GM18519 (cell line): ENCODE data around the gene MTRF1L.

Experiments
- ATAC-seq: cut with Tn5 transposase; IDR thresholded peaks from one replicate; pipeline ENCODE4 v1.9.1; 2021; ENCODE audit warnings: mild to moderate bottlenecking, moderate library complexity; ENCODE audit not compliant: unreplicated experiment, low FRiP score

Gene MTRF1L, protein sequence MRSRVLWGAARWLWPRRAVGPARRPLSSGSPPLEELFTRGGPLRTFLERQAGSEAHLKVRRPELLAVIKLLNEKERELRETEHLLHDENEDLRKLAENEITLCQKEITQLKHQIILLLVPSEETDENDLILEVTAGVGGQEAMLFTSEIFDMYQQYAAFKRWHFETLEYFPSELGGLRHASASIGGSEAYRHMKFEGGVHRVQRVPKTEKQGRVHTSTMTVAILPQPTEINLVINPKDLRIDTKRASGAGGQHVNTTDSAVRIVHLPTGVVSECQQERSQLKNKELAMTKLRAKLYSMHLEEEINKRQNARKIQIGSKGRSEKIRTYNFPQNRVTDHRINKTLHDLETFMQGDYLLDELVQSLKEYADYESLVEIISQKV

DNA sequence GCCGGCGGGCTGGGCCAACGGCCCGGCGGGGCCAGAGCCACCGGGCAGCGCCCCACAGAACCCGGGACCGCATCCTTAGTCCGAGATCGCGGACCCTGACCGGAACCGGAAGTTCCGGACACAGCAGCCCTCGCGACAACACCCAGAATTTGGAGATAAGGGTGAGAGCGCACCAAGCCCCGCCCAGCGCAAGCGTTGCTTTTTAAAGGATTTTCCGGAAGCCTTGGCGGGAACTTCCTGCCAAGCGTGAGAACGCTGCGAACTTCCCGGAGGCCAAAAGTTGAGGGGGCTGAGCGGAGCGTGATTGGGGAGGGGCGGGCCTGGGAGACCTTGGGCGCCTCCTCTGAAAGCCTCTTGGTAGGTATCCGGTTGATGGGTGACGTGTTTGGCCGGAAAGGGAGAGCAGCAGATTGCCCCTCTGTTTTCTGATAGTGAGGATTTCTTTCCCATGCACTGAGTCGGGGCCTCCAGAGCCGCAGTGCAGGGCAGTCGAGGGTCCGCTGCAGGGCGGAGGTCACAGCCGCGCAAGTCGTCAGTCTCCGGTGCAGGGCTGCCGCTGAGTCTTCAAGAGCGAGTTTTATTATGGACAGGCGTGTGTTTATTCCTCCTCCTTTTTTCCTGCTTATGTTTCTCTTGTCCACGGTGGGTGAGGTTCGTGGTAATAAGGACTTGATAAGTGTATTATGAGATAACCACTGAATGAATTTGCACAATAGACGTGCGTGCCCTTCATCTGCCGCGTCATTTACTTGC is at the start of gene MTRF1L:
TSS of gene MTRF1L (minus strand) at position 97 of the 753 bp plus-strand sequence. CDS start at position 73, 24 bp downstream.
- peak; percentile 92 for ATAC-seq

- no peak for ATAC-seq
Measured at GRCh38 chr6:153051801-153052200, 49.3 kb upstream of the MTRF1L start.

GRCh38 chr6:153048631-153049030 is 46.1 kb upstream of the MTRF1L start:
- ATAC-seq: no peak

DNA sequence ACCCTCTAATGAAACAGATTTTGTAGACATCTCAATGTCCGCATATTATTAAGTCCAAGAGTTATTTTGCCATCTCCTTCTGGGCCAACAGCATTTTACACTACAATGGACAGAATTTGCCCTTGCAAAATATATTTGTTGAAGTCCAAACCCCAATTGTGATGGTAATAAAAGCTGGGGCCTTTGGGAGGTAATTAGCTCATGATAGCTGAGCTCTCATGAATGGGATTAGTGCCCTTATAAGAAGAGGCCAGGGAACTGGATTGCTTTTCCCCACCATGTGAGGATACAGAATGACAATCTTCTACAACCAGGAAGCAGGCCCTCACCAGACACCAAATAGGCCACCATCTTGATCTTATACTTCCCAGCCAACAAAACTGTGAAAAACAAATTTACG is 44.9 kb upstream of the MTRF1L start:
- no peak for ATAC-seq

DNA sequence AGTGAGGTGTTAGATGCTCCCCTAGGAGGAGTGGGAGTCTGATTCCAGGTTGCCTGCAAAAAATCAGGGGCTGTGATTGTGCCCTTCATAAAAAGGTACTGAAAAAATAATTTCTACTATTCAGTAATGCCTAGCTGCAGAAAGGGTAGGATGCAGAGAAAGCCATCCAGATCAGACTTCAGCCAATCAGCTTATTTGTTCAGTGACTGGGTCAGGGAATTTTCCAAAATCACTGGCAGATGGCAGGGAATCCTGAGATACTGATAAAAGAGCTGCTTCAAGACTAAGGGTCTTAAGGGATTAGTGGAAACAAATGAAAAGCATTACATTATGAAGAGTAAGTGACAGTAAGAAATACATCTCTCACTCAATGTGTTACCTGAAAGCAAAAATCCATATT is 42.8 kb upstream of the MTRF1L start:
- ATAC-seq: no peak

DNA sequence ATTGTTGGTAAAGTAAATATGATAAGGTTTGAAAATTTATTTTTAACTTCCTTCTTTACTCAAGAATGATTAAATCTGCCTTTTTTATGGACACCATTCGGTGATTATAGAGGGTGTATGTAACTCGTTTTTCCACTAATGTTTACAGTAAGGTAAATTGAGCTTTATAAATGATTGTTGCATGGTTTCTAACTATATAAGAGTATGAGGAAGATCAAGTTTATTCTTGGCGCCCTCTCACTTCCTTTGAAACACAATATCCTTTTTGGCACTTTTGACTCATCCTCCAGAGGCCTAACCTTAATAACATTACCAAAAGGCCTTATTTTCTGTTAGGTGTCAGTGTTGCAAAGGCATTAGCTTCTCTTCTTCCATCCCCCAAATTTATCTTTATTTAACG is 41.8 kb upstream of the MTRF1L start:
- ATAC-seq: no peak

DNA sequence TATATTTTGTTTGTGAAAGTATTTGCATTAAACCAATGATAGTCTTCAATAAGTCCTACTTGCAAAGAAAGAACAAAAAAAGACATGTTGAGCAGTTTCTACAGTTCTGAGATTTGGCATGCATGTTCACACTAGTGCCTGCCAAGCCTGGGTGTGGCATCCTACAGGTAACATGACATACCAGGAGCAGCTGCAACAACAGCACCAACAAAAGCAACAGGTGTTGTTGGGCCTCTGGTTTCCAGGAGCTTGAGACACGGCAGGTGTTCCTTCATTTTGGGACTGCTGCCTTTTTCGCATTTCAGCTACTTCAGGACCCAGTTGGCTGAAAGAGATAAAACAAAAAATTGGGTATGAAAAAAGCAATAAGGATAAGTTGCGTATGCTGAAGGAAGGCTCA is 41.2 kb upstream of the MTRF1L start:
- no peak for ATAC-seq

- ATAC-seq: no peak
Measured at GRCh38 chr6:153038378-153039057, 36.0 kb upstream of the MTRF1L start.

DNA sequence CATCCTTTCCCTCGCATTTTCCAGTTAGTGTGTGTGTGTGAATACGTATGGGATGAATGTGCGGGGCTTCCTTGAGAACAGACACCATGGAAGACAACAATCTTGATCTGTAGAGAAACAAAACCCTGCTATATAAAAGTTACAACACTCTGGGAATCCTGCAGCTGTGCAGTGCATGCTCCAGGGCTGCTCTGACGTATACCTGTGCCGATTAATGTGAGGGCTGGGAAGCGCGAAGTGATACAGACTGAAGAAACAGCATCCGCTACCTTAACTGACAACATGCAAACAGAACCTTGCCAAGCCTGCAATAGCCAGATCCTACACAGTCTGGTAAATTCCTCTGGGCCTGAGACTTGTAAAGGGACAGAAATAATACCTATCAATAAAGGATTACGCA is 31.6 kb upstream of the MTRF1L start:
- no peak for ATAC-seq

DNA sequence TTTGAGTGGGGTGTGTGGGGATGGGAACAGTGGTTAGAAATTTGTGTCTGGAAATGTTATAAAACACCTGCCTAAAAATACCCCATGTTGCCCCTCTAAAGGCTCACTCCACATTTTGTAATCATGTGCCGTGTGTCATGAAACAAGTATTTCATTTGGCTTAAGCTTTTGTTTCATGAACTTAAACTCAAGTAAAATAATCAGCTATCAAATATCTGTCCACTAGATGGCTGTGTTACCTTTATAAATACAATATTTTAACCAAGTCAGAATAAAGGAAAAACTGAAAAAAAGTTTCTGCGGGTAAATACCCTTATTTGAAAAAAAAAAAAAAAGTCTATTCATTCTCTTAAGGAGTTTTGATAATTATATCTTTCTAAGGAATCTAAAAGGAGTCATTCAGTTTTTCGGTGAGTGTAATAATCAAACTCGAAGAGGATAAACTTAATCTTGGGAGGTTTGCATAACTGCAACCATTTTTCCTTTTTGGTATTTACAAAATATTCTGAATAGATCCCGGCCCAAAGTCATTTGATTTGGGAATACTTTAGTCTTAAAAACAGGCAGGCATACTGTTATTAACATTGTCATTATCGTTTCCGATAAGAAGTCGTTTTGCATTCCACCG is 29.9 kb upstream of the MTRF1L start:
- no peak for ATAC-seq

DNA sequence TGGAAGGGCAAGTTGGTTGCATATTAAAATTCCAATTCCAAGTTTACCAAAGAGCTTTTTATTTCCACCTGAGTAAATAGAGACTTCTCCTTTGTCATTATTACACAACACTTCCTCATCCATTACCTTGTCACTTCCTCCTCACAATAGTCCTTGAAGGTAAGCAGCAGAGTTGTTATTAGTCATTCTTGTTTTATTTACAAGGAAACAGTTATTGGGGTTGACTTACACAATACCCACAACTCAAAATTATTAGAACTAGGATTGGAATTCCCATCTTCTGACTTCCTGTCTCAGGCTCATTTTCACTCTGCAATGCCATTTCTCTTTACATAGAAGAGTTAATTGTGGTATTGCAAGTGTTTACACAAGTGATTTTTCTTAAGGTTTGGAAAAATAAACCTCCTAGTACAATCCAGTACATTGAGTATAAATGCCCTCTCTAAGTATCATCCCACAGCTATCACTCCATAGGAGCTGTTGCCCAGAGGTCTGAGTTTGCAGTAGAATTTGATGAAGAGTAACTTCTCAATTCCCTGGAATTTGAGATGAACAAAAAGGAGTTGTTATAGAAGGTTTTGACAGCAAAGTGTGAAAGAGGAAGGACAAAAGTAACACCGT is 28.9 kb upstream of the MTRF1L start:
- ATAC-seq: no peak

- ATAC-seq: no peak
Measured at GRCh38 chr6:153028963-153029362, 26.5 kb upstream of the MTRF1L start.

- no peak for ATAC-seq
Measured at GRCh38 chr6:153028286-153028685, 25.8 kb upstream of the MTRF1L start.

- no peak for ATAC-seq
Measured at GRCh38 chr6:153027480-153027879, 25.0 kb upstream of the MTRF1L start.

GRCh38 chr6:153024709-153025017 is 22.2 kb upstream of the MTRF1L start:
- ATAC-seq: no peak

DNA sequence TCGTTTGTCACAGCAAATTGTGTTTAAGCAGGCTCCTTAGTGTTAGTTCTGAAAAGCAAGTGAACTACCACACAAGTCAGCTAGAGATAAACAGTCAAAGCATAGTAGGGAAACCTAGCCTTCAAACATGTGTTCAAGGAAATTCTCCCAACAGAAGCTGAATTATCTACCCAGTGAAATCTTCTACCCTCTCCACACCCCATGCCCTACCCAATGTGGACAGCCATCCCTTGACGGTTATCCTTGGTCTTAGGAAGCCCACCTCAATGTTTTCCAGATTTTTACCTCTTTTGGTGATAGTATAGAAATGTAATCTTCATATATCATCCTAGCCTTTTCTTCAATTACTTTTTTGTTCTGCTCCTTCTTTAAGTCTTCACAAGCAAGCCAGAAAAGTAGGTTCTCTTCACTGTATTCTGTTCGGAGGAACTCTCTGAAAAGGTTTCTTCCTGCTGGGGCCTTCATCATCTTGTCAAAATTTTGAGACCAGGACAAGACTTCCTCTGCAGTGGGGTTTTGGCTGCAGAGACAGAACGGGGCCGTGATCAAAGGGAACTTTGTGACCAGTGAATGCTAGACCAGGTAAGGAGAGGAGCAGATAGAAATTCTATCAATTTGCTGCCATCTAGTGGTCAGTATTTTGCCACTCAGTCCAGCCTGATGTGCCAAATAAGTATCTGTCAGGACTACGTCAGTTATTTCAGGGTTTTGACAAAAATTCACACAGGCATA is 21.6 kb upstream of the MTRF1L start:
- ATAC-seq: peak; percentile 100

- ATAC-seq: no peak
Measured at GRCh38 chr6:153018355-153018754, 15.8 kb upstream of the MTRF1L start.

DNA sequence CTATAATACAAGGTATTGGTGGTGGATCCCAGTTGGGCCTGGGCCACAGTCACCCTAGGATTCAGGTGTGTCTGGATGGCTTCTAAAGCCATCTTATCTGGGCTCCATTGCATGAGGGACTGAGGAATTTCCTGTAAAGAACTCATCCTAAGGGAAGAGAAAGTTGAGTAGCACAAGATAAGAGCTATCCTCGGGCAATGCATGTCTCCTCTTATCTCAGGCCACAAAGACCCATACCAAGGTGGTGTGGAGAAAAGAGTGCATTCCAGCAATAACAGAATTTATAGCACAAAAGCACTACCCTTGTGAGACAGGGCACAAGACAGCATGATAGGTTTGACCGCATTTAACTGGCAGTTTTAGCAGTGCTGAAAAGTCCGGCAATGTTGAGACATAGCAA is 14.3 kb upstream of the MTRF1L start:
- no peak for ATAC-seq

- ATAC-seq: no peak
Measured at GRCh38 chr6:153015094-153015640, 12.7 kb upstream of the MTRF1L start.

DNA sequence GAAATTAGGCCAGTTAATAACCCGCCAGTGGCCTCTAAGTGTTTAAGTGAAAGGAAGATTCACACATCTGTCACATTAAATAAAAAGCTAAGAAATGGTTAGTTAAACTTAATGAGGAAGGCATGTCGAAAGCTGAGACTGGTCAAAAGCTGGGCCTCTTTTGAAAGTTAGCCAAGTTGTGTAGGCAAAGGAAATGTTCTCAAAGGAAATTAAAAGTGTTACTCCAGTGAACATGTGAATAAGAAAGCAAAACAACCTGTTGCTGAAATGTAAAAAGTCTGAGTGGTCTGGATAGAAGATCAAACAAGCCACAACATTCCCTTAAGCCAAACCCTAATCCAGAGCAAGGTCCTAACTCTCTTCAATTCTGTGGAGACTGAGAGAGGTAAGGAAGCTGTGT is 10.9 kb upstream of the MTRF1L start:
- no peak for ATAC-seq
